Mucosa of descending colon (tissue), 3 donors: ENCODE results near the gene ZNF534. TPM values are rescaled to one million over a fixed set of nuclear protein-coding genes. Genes with fewer than 3 reads are reported as not detected.

Source experiments
- ATAC-seq: fragments of 200-7000 bp; cut with Tn5 transposase; one replicate; pipeline ENCODE4 v1.9.1; 2020; ENCODE audit warnings: mild to moderate bottlenecking, moderate library complexity
- DNase-seq, 3 donors: peaks; one replicate each; pipeline ENCODE4 v3.0.0-alpha.2; 2020
- H3K36me3 ChIP-seq: fragments of 200-600 bp; one replicate; pipeline ENCODE4 v1.8.0; 2021; ENCODE audit warnings: low read depth, mild to moderate bottlenecking
- H3K4me1 ChIP-seq: fragments of 200-600 bp; one replicate; pipeline ENCODE4 v1.8.0; 2021; ENCODE audit warnings: low read depth, mild to moderate bottlenecking
- H3K4me3 ChIP-seq: fragments of 200-600 bp; one replicate; pipeline ENCODE4 v1.8.0; 2021; ENCODE audit warnings: mild to moderate bottlenecking
- H3K9me3 ChIP-seq: fragments of 200-600 bp; one replicate; pipeline ENCODE4 v1.8.0; 2021; ENCODE audit warnings: mild to moderate bottlenecking
- CTCF ChIP-seq: fragments of 200-600 bp; IDR thresholded peaks from one replicate; pipeline ENCODE4 v1.8.0; 2022; ENCODE audit warnings: antibody characterized with exemption, mild to moderate bottlenecking
- intact Hi-C, 2 donors: fragments of 100-400 bp; cut with DNase I in 1 of 2; cut with micrococcal nuclease in 1 of 2; formaldehyde crosslinking; loops; one replicate each; pipeline versions ENCODE4 v1.11.0 to v1.11.1; 2022; cut with DNase I, micrococcal nuclease
- long read RNA-seq, 2 donors: library from polyadenylated mRNA; unstranded; transcript quantifications; one replicate each; pipeline ENCODE4 v2.0.0, GENCODE V29; 2019 to 2021
- total RNA-seq, 3 donors: library from RNA; stranded (reverse); fragmentation: NEBNext Ultra II Directional in 2 of 3; extraction: Animal tissue kit (Norgen Biotek cat#: 25700) in 2 of 3; gene quantifications; one replicate each; pipeline versions ENCODE4 v1.2.1 to v1.2.4, GENCODE V29; 2021 to 2023
- donor health status: DM: no; HTN: no; CAD: no; lungs with moderate emphysema.
- donor health status: DM: no; HTN: no; CAD: no.
- donor health status: DM: no; HTN: yes; CAD: no.

ZNF534 gene
- total RNA-seq = not detected
- long read RNA-seq, donor 1 = 0 reads
- long read RNA-seq, donor 2 = 0 reads

GRCh38 chr19:52428937-52429336, at the start of gene ZNF534:
ZNF534 (plus strand) TSS chr19:52429148; CDS start chr19:52431475, 2,327 bp downstream.
- Histone ChIP-seq H3K4me1 (no peaks in the 10 kb centered on the region), H3K9me3 (peaks cover 96% of the 10 kb centered on the region), H3K36me3 (no peaks in the 10 kb centered on the region), H3K4me3 (no peak within 1 kb of the TSS)
- ATAC-seq = no peak
- no peak for DNase-seq
- no peak for TF ChIP-seq CTCF
- intact Hi-C loops = no loop called here

- no peak for TF ChIP-seq CTCF
- no peaks in the 10 kb centered on the region for H3K4me1 ChIP-seq
- intact Hi-C loops = no loop called here
- H3K36me3 ChIP-seq = no peaks in the 10 kb centered on the region
- no peak for DNase-seq
- peaks cover 90% of the 10 kb centered on the region for H3K9me3 ChIP-seq
- no peak overlapping the region for H3K4me3 ChIP-seq
- no peak for ATAC-seq
Measured at GRCh38 chr19:52391135-52391534, 37.8 kb upstream of the ZNF534 start.

- TF ChIP-seq CTCF = no peak
- peaks cover 3% of the 10 kb centered on the region for H3K36me3 ChIP-seq
- peak; percentile 100 for ATAC-seq
- intact Hi-C loops = no loop called here
- H3K4me3 ChIP-seq = peak within 1 kb of the TSS; percentile 55
- peak; percentile 95 to 98 (median 97) for DNase-seq
- H3K4me1 ChIP-seq = peaks cover 2% of the 10 kb centered on the region
- peaks cover 44% of the 10 kb centered on the region for H3K9me3 ChIP-seq
Measured at GRCh38 chr19:52397310-52398080, 31.5 kb upstream of the ZNF534 start, which contains the start of gene ZNF528. ZNF528 (plus strand) TSS chr19:52397849; CDS start chr19:52402014, 4,165 bp downstream.

GRCh38 chr19:52398081-52398441, 30.9 kb upstream of the ZNF534 start:
- peak; percentile 47 for ATAC-seq
- intact Hi-C loops = no loop called here
- H3K4me1 ChIP-seq = peaks cover 2% of the 10 kb centered on the region
- H3K9me3 ChIP-seq = peaks cover 44% of the 10 kb centered on the region
- peaks cover 3% of the 10 kb centered on the region for H3K36me3 ChIP-seq
- H3K4me3 ChIP-seq = peak overlapping the region; percentile 55
- no peak for TF ChIP-seq CTCF
- DNase-seq = peak in 1 of 3 donors; percentile 30

- intact Hi-C loops = no loop called here
- H3K9me3 ChIP-seq = peaks cover 86% of the 10 kb centered on the region
- H3K4me3 ChIP-seq = no peak overlapping the region
- no peaks in the 10 kb centered on the region for H3K4me1 ChIP-seq
- no peak for DNase-seq
- H3K36me3 ChIP-seq = peaks cover 15% of the 10 kb centered on the region
- no peak for ATAC-seq
- no peak for TF ChIP-seq CTCF
Measured at GRCh38 chr19:52410276-52410675, 18.7 kb upstream of the ZNF534 start.
